ACHN (cell line): ENCODE measurements around the gene ELL.

ENCODE experiments used
- DNase-seq: peaks from one replicate; pipeline ENCODE4 v3.0.0-alpha.2; 2015
- in situ Hi-C: cut with HindIII; loops from 2 replicates; pipeline ENCODE4 v1.10.0; 2017; ENCODE audit warnings: low sequenced_read_pairs, low pct_ligation_motif_present, low pct_unique_long_range_greater_than_20kb

Gene ELL

GRCh38 chr19:18397242-18398202, 124.3 kb downstream of the ELL start, which contains the start of gene LRRC25:
LRRC25 (minus strand) TSS chr19:18397622; CDS start chr19:18396963, 659 bp downstream.
- DNase-seq: no peak
- in situ Hi-C loops: no loop called here

- no peak for DNase-seq
- in situ Hi-C loops: no loop called here
Observed at GRCh38 chr19:18396471-18397241, 125.2 kb downstream of the ELL start.

DNA sequence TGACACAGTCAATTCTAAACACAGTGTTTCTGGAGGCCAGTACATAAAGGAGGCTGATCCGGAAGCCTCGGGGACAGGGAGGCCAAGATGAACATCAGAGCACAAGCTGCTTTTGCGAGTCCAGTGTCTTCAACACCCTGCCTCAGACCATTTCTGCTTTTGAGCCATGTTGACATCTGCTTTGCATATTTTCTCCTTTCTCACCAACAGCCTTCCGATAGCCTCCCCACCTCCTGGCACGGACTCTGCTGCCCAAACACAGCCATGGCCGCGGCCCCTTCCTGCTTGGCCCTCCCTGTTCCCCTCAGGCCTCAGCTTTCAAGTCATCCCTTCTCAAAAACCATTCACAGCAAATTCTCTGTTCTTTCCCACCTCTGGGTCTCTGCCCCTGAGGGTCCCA, 128.0 kb downstream of the ELL start:
- in situ Hi-C loops: no loop called here
- DNase-seq: no peak

- in situ Hi-C loops: no loop called here
- no peak for DNase-seq
Observed at GRCh38 chr19:18392926-18393325, 128.9 kb downstream of the ELL start.
